ENCODE data around the gene MYT1. TPM values are rescaled to one million over a fixed set of nuclear protein-coding genes. Genes with fewer than 3 reads are reported as not detected.
"Not testable (repeated sequence)": the region's sequence is repeated elsewhere in the genome, so short reads cannot be mapped to it uniquely, and the experiment has no call there.

The MYT1 gene
- polyA plus RNA-seq, 3 donors = 0.35 to 0.50 (median 0.46) TPM

DNA sequence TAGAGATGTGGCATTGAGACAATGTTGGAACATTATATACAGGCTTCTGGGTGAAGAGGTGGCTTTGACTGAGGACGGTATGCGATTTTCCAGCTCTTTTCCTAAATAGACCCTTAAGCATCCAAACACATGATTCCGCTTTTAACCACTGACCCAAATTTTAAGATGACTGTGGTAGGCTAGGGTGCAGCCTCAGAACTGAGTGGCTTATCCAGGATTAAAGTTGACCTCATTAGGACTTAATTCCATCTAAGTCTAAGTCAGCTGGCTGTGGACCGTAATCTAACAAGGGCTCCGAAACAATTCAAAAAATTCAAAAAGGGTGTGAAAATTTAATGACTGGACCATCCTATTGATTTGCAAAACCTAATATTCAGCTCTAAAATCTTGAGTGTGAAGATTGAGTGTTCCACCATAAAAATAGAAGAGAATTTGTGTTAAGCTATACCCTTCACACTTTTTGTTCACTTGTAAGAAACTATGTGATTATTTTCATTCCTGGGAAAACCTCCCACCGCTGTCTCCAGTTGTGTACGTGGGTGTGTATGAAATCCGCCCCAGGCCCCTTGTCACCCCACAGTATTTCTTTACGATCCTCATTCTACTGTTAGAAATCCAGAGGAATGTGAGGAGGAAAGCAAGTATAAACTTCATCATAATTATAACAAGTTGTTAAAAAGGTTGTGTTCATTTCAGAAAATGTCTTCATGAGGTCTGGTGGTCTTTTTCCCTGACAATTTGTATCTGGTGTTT, 94.0 kb downstream of the MYT1 start:
- no peak for DNase-seq (ENCODE audit: low read depth in 3 of 3, low spot score in 2 of 3)

DNA sequence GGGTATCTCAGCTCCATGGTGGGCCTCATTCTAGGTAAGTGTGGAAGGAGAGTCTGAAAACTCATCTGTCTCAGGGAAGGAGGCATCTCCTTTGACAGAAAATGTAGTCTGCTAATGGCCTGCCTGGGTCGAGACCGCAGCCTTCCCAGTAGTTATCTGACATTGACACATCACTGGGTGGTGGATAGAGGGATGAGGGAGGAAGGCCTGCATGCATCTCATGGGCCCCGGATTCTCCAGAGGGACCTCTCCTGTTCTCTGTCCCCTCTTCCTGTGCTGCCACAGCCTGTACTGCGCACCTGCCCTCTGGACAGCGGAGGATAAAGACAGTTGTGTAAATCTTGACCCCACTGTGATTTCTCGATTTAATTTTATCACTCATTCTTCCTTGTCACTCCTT, 96.0 kb downstream of the MYT1 start:
- no peak for DNase-seq (ENCODE audit: low read depth in 3 of 3, low spot score in 2 of 3)

DNA sequence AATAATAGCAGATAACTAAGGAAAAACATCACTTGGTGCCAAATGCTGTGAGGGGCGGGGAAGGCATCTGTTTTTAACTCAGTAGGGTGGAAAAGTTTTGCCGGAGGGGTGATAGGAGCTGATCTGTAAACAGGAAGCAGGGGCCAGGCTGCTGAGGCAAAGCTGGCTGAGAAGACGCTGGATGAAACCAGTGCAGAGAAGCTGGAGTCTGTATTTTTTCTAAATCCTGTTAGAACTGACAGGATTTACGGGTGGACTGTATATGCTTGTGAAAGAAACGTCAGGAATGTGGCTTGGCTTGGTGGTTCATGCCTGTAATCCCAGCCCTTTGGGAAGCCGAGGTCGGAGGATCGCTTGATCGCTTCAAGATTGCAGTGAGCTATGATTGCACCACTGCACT, 96.9 kb downstream of the MYT1 start:
- peak in 2 of 3 donors; percentile 25 to 43 for DNase-seq (ENCODE audit: low read depth in 3 of 3, low spot score in 2 of 3)

DNA sequence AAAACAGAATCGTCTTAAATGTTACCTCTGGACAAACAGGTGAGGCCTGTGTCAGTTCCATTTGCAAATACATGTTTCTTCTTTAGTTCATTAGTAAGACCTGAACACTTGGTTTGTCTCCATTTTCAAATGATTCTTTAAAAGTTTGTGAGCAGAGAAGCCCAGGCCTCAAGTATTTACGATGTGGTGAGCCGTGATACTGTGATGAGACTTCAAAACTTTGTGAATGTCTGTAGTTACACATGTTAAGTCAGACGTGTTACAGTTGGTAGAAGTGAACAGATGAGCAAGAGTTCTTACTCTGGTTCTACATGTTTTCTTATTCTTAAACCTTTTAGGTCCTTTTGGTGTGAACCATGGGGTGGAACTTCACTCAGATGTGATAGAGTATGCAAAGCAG, 99.8 kb downstream of the MYT1 start:
- no peak for DNase-seq (ENCODE audit: low read depth in 3 of 3, low spot score in 2 of 3)

DNA sequence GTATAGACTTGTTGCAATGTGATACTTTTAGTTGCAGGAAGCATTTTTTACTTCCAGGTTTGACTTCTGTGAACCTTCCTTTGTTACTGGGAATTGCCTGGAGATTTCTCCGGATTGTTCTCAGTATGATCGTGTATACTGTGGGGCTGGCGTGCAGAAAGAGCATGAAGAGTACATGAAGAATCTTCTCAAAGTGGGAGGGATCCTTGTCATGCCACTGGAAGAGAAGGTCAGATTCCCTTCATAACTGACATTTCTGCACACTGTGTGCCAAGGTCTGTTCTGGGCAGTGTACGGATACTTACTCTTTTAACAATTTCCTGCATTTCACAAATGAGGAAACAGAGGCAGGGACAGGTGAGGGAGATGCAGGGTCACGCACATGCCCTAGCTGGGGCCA, 100.9 kb downstream of the MYT1 start:
- DNase-seq (ENCODE audit: low read depth in 3 of 3, low spot score in 2 of 3) = no peak

DNA sequence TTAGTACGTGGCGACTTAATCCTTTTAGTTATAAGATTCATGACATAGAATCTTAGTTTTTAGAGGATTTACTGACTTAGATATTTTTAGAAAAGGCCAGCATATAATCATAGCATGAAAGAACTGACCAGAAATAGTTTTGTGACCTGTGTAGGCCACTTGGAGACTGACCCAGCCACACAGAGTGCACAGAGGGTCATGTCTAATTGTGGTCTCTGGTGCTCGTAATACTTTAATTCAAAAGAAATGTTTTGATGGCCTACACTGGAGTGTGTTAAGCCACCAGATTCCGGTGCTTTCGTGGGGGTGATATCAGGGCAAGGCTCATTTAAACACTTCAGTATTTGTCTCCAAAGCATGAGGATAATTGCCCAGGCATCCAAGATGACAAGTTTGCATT, 102.7 kb downstream of the MYT1 start:
- no peak for DNase-seq (ENCODE audit: low read depth in 3 of 3, low spot score in 2 of 3)

DNA sequence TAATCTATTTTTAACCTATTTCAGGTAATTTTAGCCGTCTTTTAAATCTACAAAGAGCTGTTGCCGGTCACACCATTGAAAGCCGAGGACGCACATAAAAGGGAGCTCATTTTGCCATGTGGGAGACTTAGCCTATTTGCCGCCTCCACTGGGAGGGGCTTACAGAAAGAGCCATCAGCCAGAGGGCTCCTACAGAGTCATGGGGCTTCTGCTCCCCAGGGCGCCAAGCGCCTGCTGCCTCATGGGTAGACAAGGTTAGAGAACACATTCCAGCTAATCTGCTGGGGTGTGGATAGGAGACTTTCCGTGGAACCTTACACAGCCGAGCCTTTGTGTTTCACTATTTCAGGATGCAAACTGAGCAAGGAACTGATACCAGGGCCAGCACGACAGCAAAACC, 103.9 kb downstream of the MYT1 start:
- no peak for DNase-seq (ENCODE audit: low read depth in 3 of 3, low spot score in 2 of 3)

DNA sequence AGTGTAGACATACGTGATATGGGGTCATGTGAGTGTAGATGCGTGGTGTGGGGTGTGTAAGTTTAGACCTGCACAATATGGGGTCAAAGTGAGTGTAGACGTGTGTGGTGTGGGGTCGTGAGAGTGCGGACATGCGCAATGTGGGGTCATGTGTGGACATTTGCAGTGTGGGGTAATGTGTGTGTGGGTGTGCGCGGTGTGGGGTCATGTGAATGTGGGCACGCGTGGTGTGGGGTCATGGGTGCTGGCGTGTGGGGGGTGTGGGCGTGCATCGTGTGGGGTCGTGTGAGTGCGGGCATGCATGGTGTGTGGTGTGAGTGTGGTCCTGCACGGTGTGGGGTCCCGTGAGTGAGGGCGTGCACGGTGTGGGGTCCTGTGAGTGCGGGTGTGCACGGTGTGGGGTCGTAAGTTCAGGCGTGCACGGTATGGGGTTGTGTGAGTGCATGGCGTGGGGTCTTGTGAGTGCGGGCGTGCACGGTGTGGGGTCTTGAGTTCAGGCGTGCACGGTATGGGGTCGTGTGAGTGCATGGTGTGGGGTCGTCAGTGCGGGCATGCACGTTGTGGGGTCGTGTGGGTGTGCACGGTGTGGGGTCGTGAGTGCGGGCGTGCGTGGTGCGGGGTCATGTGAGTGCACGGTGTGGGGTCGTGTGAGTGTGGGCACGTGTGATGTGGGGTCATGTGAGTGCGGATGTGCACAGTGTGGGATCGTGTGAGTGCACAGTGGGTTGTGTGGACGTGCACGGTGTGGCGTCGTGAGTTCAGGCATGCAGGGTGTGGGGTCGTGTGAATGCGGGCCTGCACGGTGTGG, 105.6 kb downstream of the MYT1 start:
- DNase-seq (ENCODE audit: low read depth in 3 of 3, low spot score in 2 of 3) = no peak

DNA sequence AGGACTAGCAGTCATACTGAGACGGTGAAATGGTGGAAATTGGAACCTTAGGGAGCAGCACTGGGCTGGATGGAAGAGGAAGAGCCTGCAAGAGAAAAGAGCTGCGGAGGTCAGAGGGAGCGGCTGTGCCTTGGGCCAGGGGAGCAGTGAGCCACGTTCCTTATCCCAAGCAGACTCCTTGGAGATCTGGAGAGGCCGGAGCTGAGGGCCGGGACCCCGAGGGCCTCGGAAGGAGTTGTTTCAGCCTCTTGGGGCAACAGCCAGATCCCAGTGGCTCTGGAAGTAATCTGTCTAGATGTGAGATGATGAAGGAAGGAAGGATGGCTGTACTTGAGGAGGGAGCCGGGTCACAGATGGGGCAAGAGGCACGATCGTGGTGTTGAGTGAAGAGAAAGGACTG, 107.4 kb downstream of the MYT1 start:
- DNase-seq (ENCODE audit: low read depth in 3 of 3, low spot score in 2 of 3) = no peak

DNA sequence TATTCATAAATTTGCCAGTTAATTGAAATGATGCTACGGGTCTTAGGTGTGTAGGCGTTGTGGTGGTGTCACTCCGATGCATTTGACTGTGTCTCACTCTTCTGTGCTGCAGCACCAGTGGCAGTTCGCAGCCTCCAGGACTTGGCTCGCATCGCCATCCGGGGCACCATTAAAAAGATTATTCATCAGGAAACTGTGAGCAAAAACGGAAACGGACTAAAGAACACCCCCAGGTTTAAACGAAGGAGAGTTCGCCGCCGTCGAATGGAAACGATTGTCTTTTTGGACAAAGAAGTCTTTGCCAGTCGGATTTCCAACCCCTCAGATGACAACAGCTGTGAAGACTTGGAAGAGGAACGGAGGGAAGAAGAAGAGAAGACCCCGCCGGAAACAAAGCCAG, 108.9 kb downstream of the MYT1 start:
- DNase-seq (ENCODE audit: low read depth in 3 of 3, low spot score in 2 of 3) = no peak

DNA sequence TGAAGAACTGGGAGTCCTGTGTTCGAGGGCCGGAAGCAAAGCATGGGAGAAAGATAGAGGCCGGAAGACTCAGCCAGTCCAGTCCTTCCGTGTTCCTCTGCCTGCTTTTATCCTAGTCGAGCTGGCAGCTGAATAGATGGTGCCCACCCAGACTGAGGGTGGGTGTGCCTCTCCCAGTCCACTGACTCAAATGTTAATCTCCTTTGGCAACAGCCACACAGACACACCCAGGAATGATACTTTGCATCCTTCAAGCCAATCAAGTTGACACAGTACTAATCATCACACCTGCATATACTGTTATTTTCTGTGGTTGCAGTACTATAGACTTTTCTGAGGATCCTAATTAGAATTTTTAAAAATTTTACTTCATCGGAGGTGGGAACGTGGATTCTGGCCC, 112.6 kb downstream of the MYT1 start:
- DNase-seq (ENCODE audit: low read depth in 3 of 3, low spot score in 2 of 3) = no peak

DNA sequence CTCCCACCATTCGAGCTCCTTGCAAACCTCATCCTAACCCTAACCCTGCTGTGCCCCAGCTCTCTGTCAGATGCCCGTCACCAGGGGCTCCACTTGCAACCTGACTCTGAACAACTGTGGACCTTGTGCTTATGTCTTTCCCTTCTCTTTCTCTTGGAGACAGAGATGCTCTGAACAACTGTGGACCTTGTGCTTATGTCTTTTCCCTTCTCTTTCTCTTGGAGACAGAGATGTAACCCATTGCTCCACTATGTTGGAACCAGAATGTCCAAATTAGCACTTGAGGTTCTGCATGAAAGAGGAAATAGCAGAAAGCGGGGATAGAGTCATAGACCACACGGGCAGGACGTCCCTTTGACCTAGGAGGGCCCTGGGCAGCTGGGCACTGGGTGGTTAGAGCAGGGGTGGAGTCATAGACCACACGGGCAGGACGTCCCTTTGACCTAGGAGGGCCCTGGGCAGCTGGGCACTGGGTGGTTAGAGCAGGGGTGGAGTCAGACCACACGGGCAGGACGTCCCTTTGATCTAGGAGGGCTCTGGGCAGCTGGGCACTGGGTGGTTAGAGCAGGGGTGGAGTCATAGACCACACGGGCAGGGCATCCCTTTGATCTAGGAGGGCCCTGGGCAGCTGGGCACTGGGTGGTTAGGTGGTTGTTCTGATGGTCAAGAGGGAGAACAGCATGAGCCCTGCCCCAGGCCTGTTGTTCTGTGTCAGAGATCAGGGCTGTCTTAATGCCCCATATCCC, 113.5 kb downstream of the MYT1 start:
- no peak for DNase-seq (ENCODE audit: low read depth in 3 of 3, low spot score in 2 of 3)

DNA sequence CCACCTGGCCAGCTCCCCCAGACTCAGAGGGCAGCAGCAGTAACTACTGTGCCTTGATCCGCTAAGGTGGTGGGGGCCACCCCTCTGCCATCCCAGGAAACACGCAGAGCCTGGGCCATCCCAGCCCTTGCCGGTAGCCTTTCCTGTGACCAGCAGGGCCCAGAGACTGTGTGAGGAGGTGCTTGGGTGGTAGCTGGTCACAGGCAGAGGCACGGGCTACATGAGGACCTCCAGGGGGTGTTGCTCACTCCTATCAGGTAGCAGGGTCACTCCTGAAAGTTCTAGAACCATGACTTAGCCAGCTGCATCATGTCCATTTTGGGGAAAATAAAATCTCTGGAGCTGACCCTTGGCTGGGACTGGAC, 114.0 kb downstream of the MYT1 start:
- DNase-seq (ENCODE audit: low read depth in 3 of 3, low spot score in 2 of 3) = no peak

DNA sequence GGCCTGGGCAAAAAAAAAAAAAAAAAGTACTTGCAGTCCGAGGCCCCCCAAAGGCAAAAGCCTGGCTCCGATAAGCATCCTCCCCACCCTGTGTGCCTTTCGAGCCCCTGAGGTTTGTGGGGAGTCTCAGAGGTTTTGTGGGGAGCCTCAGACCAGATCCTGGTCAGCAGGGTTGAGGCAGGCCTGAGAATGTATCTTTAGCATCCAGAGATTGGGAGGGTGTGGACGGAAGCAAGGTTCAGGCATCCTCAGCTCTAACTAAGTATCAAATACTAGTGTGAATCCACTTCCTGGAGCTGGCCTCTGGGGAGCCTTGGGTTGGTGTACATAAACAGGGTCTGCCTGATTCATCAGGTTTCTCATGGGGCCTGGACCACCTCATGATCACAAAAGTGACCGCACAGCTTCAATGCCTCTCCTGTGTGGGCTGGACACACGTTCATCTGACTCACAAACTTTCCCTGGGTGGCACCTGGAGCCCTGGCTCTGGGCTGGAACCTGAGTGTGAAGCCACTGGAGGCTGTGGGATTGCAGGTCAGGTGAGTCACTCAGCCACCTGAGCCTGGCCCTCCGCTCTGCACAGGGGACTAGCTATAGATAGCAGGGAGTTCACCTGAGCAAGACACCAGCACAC, 115.7 kb downstream of the MYT1 start:
- DNase-seq (ENCODE audit: low read depth in 3 of 3, low spot score in 2 of 3) = no peak

DNA sequence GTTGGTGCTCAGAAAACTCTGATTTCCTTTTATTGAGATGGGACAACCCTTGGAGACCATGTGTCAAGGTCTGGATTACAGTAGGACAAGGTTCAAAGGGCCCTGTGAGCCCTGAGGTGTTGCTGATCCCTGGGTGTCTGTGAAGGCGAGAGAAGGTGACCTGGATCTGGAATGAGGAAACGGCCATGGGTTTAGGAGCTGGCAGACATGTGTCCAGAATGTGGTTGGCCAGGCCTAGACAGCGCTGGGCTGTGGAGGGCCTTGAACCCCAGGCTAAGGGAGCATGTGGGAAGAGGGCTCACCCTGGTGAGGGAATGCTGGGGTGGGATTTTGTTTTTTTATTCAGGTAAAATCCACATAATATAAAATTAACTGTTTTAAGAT, 116.2 kb downstream of the MYT1 start:
- DNase-seq (ENCODE audit: low read depth in 3 of 3, low spot score in 2 of 3) = no peak

DNA sequence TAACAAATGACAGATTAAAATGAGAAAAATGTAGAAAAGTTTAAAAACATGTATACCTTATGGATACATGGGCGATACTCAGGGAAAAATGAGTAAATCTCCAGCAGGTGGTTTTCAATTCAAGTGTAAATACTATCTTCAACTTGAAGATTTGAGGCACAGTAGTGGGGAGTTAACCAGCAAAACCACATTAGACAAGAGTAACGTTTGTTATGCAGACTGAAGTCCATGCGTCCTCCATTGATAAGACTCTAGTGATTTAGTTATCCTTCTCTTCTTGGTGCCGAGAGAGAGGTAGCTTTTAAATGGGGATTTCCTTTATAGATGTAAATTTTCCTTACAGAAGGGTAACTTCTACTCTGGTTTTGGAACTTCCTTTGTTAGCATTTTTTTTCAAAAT, 119.4 kb downstream of the MYT1 start:
- DNase-seq (ENCODE audit: low read depth in 3 of 3, low spot score in 2 of 3) = no peak

DNA sequence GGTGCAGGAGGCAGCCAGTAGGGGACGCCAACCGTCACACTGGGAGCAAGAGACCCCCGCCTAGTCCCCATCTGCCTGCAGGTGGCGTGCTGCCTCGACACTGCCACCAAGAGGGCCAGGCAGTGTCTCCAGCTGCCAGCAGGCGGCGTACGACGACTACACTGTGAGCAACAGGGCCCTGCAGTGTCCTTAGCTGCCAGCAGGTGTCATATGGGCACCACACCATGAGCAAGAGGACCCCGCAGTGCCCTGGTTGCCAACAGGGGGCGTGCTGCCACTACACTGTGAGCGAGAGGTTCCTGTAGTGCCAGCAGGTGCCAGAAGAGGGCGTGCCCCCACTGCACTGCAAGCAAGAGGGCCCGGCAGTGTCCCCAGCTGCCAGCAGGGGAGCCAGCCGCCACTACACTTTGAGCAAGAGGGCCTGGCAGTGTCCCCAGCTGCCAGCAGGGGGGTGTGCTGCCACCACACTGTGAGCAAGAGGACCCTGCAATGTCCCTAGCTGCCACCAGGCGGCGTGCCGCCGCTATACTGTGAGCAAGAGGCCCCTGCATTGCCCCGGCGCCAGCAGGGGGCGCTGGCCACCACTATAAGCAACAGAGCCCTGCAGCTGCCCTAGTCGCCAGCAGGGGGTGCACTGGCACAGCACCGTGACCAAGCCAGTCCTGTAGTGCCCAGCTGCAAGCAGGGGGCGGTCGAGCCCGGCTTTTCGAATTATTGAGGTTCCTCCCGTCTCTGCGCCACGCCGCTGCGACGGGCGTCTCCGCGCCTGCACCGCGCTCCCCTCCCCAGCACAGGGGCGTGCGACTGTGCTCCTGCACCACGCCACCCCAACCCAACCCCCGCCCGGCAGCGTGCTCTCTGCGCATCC, 121.6 kb downstream of the MYT1 start:
- DNase-seq (ENCODE audit: low read depth in 3 of 3, low spot score in 2 of 3) = not testable (repeated sequence)

DNA sequence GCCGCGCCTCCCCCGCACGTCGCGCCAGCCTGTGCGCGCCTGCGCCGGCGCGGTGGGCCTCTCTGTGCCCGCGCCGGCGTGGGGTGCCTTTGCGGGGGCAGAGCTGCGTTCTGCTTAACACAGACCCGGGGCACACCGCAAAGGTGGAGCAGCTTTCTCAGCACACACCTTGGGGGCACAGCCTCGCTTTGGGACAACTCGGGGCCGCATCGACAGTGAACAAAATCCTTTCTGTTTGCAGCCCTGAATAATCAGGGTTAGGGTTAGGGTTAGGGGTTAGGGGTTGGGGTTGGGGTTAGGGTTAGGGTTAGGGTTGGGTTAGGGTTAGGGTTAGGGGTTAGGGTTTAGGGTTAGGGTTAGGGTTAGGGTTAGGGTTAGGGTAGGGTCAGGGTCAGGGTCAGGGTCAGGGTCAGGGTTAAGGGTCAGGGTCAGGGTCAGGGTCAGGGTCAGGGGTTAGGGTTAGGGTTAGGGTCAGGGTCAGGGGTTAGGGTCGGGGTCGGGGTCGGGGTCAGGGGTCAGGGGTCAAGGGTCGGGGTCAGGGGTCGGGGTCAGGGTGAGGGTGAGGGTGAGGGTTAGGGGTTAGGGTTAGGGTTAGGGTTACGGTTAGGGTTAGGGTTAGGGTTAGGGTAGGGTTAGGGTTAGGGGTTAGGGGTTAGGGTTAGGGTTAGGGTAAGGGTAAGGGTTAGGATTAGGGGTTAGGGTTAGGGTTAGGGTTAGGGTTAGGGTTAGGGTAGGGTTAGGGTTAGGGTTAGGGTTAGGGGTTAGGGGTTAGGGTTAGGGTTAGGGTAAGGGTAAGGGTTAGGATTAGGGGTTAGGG, 122.4 kb downstream of the MYT1 start:
- not testable (repeated sequence) for DNase-seq (ENCODE audit: low read depth in 3 of 3, low spot score in 2 of 3)

DNA sequence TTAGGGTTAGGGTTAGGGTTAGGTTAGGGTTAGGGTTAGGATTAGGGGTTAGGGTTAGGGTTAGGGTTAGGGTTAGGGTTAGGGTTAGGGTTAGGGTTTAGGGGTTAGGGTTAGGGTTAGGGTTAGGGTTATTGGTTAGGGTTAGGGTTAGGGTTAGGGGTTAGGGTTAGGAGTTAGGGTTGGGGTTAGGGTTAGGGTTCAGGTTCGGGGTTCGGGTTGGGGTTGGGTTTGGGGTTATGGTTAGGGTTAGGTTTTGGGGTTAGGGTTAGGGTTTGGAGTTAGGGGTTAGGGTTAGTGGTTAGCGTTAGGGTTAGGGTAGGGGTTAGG, 123.0 kb downstream of the MYT1 start:
- not testable (repeated sequence) for DNase-seq (ENCODE audit: low read depth in 3 of 3, low spot score in 2 of 3)
